ENCODE data around the gene FBXW11.

DNA sequence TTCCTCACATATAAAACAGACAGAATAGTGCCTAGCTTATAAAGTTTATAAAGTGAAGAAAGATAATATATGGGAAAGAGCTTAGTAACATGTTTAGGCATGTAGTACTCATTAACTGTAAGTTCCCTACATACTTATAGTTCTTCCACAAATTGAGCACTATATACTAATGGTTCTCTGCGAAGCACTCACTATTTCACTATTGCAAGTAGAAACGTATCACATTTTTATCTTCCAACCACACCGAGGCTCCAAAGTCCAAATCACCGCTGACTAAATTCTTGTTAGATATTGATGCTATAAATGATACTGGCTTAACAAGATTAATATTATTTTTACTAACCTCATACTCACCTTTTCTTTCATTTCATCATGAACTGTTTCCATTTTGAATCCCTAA, 61.0 kb downstream of the FBXW11 start:
- TF ChIP-seq, protein P1, sequence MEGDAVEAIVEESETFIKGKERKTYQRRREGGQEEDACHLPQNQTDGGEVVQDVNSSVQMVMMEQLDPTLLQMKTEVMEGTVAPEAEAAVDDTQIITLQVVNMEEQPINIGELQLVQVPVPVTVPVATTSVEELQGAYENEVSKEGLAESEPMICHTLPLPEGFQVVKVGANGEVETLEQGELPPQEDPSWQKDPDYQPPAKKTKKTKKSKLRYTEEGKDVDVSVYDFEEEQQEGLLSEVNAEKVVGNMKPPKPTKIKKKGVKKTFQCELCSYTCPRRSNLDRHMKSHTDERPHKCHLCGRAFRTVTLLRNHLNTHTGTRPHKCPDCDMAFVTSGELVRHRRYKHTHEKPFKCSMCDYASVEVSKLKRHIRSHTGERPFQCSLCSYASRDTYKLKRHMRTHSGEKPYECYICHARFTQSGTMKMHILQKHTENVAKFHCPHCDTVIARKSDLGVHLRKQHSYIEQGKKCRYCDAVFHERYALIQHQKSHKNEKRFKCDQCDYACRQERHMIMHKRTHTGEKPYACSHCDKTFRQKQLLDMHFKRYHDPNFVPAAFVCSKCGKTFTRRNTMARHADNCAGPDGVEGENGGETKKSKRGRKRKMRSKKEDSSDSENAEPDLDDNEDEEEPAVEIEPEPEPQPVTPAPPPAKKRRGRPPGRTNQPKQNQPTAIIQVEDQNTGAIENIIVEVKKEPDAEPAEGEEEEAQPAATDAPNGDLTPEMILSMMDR (IDR thresholded peaks at IDR 0.05) = no peak
- TF ChIP-seq, protein P2, sequence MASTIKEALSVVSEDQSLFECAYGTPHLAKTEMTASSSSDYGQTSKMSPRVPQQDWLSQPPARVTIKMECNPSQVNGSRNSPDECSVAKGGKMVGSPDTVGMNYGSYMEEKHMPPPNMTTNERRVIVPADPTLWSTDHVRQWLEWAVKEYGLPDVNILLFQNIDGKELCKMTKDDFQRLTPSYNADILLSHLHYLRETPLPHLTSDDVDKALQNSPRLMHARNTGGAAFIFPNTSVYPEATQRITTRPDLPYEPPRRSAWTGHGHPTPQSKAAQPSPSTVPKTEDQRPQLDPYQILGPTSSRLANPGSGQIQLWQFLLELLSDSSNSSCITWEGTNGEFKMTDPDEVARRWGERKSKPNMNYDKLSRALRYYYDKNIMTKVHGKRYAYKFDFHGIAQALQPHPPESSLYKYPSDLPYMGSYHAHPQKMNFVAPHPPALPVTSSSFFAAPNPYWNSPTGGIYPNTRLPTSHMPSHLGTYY (CRISPR knock-in tag; IDR thresholded peaks at IDR 0.05) = no peak
- TF ChIP-seq, protein P3, sequence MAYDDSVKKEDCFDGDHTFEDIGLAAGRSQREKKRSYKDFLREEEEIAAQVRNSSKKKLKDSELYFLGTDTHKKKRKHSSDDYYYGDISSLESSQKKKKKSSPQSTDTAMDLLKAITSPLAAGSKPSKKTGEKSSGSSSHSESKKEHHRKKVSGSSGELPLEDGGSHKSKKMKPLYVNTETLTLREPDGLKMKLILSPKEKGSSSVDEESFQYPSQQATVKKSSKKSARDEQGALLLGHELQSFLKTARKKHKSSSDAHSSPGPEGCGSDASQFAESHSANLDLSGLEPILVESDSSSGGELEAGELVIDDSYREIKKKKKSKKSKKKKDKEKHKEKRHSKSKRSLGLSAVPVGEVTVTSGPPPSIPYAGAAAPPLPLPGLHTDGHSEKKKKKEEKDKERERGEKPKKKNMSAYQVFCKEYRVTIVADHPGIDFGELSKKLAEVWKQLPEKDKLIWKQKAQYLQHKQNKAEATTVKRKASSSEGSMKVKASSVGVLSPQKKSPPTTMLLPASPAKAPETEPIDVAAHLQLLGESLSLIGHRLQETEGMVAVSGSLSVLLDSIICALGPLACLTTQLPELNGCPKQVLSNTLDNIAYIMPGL (CRISPR knock-in tag; IDR thresholded peaks at IDR 0.05) = no peak
- TF ChIP-seq FOXJ3 (CRISPR knock-in tag; IDR thresholded peaks at IDR 0.05; ENCODE audit: borderline replicate concordance) = no peak
- TF ChIP-seq, protein P4, sequence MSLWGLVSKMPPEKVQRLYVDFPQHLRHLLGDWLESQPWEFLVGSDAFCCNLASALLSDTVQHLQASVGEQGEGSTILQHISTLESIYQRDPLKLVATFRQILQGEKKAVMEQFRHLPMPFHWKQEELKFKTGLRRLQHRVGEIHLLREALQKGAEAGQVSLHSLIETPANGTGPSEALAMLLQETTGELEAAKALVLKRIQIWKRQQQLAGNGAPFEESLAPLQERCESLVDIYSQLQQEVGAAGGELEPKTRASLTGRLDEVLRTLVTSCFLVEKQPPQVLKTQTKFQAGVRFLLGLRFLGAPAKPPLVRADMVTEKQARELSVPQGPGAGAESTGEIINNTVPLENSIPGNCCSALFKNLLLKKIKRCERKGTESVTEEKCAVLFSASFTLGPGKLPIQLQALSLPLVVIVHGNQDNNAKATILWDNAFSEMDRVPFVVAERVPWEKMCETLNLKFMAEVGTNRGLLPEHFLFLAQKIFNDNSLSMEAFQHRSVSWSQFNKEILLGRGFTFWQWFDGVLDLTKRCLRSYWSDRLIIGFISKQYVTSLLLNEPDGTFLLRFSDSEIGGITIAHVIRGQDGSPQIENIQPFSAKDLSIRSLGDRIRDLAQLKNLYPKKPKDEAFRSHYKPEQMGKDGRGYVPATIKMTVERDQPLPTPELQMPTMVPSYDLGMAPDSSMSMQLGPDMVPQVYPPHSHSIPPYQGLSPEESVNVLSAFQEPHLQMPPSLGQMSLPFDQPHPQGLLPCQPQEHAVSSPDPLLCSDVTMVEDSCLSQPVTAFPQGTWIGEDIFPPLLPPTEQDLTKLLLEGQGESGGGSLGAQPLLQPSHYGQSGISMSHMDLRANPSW (CRISPR knock-in tag; conservative IDR thresholded peaks at IDR 0.05; ENCODE audit: low read depth) = no peak
- TF ChIP-seq ELF4 (CRISPR knock-in tag; IDR thresholded peaks at IDR 0.05; ENCODE audit: low read depth) = no peak
- no peak for TF ChIP-seq FOXK1 (CRISPR knock-in tag; IDR thresholded peaks at IDR 0.05)
- TF ChIP-seq KAT7 (CRISPR knock-in tag; IDR thresholded peaks at IDR 0.05; ENCODE audit: borderline replicate concordance) = no peak
- TF ChIP-seq, protein P5, sequence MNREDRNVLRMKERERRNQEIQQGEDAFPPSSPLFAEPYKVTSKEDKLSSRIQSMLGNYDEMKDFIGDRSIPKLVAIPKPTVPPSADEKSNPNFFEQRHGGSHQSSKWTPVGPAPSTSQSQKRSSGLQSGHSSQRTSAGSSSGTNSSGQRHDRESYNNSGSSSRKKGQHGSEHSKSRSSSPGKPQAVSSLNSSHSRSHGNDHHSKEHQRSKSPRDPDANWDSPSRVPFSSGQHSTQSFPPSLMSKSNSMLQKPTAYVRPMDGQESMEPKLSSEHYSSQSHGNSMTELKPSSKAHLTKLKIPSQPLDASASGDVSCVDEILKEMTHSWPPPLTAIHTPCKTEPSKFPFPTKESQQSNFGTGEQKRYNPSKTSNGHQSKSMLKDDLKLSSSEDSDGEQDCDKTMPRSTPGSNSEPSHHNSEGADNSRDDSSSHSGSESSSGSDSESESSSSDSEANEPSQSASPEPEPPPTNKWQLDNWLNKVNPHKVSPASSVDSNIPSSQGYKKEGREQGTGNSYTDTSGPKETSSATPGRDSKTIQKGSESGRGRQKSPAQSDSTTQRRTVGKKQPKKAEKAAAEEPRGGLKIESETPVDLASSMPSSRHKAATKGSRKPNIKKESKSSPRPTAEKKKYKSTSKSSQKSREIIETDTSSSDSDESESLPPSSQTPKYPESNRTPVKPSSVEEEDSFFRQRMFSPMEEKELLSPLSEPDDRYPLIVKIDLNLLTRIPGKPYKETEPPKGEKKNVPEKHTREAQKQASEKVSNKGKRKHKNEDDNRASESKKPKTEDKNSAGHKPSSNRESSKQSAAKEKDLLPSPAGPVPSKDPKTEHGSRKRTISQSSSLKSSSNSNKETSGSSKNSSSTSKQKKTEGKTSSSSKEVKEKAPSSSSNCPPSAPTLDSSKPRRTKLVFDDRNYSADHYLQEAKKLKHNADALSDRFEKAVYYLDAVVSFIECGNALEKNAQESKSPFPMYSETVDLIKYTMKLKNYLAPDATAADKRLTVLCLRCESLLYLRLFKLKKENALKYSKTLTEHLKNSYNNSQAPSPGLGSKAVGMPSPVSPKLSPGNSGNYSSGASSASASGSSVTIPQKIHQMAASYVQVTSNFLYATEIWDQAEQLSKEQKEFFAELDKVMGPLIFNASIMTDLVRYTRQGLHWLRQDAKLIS (CRISPR knock-in tag; IDR thresholded peaks at IDR 0.05; ENCODE audit: borderline replicate concordance) = no peak
- TF ChIP-seq, protein P6, sequence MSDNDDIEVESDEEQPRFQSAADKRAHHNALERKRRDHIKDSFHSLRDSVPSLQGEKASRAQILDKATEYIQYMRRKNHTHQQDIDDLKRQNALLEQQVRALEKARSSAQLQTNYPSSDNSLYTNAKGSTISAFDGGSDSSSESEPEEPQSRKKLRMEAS (CRISPR knock-in tag; IDR thresholded peaks at IDR 0.05) = no peak
